ENCODE measurements around the gene RPS21.

RPS21 gene

GRCh38 chr20:62428002-62428372 is 41.1 kb downstream of the RPS21 start:
- no peak for DNase-seq

GRCh38 chr20:62428396-62429295 is 41.7 kb downstream of the RPS21 start:
- no peak for DNase-seq

- no peak for DNase-seq
Measured at GRCh38 chr20:62429455-62430310, 42.8 kb downstream of the RPS21 start.

- DNase-seq, result no peak
Measured at GRCh38 chr20:62430311-62430853, 43.5 kb downstream of the RPS21 start.

GRCh38 chr20:62430866-62431447 is 44.1 kb downstream of the RPS21 start:
- no peak for DNase-seq

GRCh38 chr20:62433658-62434497 is 47.0 kb downstream of the RPS21 start:
- no peak for DNase-seq

GRCh38 chr20:62436692-62437091 is 49.8 kb downstream of the RPS21 start:
- DNase-seq, result no peak

GRCh38 chr20:62437496-62437895 is 50.6 kb downstream of the RPS21 start:
- no peak for DNase-seq

GRCh38 chr20:62437927-62438326 is 51.0 kb downstream of the RPS21 start:
- no peak for DNase-seq
